Colonic mucosa (tissue), 4 donors: ENCODE measurements around the gene CCDC102A. TPM values are rescaled to one million over a fixed set of nuclear protein-coding genes. Genes with fewer than 3 reads are reported as not detected.

Experiments
- DNase-seq: peaks from one replicate; pipeline ENCODE4 v3.0.0-alpha.2; 2020
- H3K27ac ChIP-seq: fragments of 200-600 bp; one replicate; pipeline ENCODE4 v1.8.0; 2021
- H3K27me3 ChIP-seq: fragments of 200-600 bp; one replicate; pipeline ENCODE4 v1.8.0; 2021
- H3K36me3 ChIP-seq: fragments of 200-600 bp; one replicate; pipeline ENCODE4 v1.8.0; 2021
- H3K4me1 ChIP-seq: fragments of 200-600 bp; one replicate; pipeline ENCODE4 v1.8.0; 2021; ENCODE audit warnings: mild to moderate bottlenecking
- H3K4me3 ChIP-seq: fragments of 200-600 bp; one replicate; pipeline ENCODE4 v1.8.0; 2021
- H3K9ac ChIP-seq, 2 donors: one replicate each; pipeline ENCODE4 v1.7.0; 2013; ENCODE audit warnings: control low read depth in 2 of 2, low read depth in 2 of 2, low read length in 2 of 2
- H3K9me3 ChIP-seq: fragments of 200-600 bp; one replicate; pipeline ENCODE4 v1.8.0; 2021
- CTCF ChIP-seq: fragments of 200-600 bp; IDR thresholded peaks from one replicate; pipeline ENCODE4 v1.8.0; 2022; ENCODE audit warnings: antibody characterized with exemption, mild to moderate bottlenecking
- intact Hi-C: fragments of 100-400 bp; cut with DNase I; formaldehyde crosslinking; loops from one replicate; pipeline ENCODE4 v1.14.1; 2022
- total RNA-seq, 2 donors: library from RNA; stranded (reverse); fragmentation: NEBNext Ultra II Directional in 1 of 2; extraction: Animal tissue kit (Norgen Biotek cat#: 25700) in 1 of 2; gene quantifications; one replicate each; pipeline ENCODE4 v1.2.1, GENCODE V29; 2021
- donor health status: healthy.
- donor health status: DM: no; HTN: no; CAD: no.
- donor health status: DM: no; HTN: no; CAD: no.

The CCDC102A gene
- 1 to 10 TPM; 1.9 to 2.5 TPM for total RNA-seq

- Histone ChIP-seq H3K36me3 (no peaks in the 10 kb centered on the region), H3K4me1 (no peaks in the 10 kb centered on the region), H3K27ac (peak within 1 kb of the TSS; percentile 83), H3K4me3 (peak within 1 kb of the TSS; percentile 68), H3K27me3 (no peaks in the 10 kb centered on the region), H3K9me3 (no peaks in the 10 kb centered on the region), H3K9ac (peak within 1 kb of the TSS; percentile 71 to 79)
- intact Hi-C loops = no loop called here
- TF ChIP-seq CTCF = no peak
- DNase-seq = peak; percentile 42
These were observed at the start of gene CCDC102A for GRCh38 chr16:57536306-57537193. CCDC102A (minus strand) TSS chr16:57536571; CDS start chr16:57529177, 7,394 bp downstream.

- H3K27me3 ChIP-seq = no peaks in the 10 kb centered on the region
- H3K36me3 ChIP-seq = no peaks in the 10 kb centered on the region
- no peaks in the 10 kb centered on the region for H3K9me3 ChIP-seq
- H3K4me3 ChIP-seq = no peak overlapping the region
- no peak overlapping the region for H3K9ac ChIP-seq
- no peaks in the 10 kb centered on the region for H3K4me1 ChIP-seq
- H3K27ac ChIP-seq = no peak overlapping the region
- DNase-seq = no peak
- intact Hi-C loops = no loop called here
- no peak for TF ChIP-seq CTCF
These were observed 48.8 kb upstream of the CCDC102A start for GRCh38 chr16:57585051-57585687.

- no peak overlapping the region for H3K9ac ChIP-seq
- DNase-seq = no peak
- H3K9me3 ChIP-seq = no peaks in the 10 kb centered on the region
- H3K27me3 ChIP-seq = no peaks in the 10 kb centered on the region
- intact Hi-C loops = no loop called here
- no peaks in the 10 kb centered on the region for H3K36me3 ChIP-seq
- no peak for TF ChIP-seq CTCF
- H3K27ac ChIP-seq = no peak overlapping the region
- no peaks in the 10 kb centered on the region for H3K4me1 ChIP-seq
- no peak overlapping the region for H3K4me3 ChIP-seq
These were observed 42.9 kb upstream of the CCDC102A start for GRCh38 chr16:57579361-57579665.

- no peaks in the 10 kb centered on the region for H3K36me3 ChIP-seq
- DNase-seq = no peak
- no peak for TF ChIP-seq CTCF
- H3K27ac ChIP-seq = no peak overlapping the region
- H3K4me3 ChIP-seq = no peak overlapping the region
- H3K9me3 ChIP-seq = no peaks in the 10 kb centered on the region
- H3K9ac ChIP-seq = no peak overlapping the region
- no peaks in the 10 kb centered on the region for H3K27me3 ChIP-seq
- intact Hi-C loops = no loop called here
- H3K4me1 ChIP-seq = no peaks in the 10 kb centered on the region
These were observed 42.4 kb upstream of the CCDC102A start for GRCh38 chr16:57578521-57579360.

GRCh38 chr16:57577691-57578224, 41.4 kb upstream of the CCDC102A start:
- no peaks in the 10 kb centered on the region for H3K27me3 ChIP-seq
- no peak overlapping the region for H3K4me3 ChIP-seq
- H3K4me1 ChIP-seq = no peaks in the 10 kb centered on the region
- no peak overlapping the region for H3K27ac ChIP-seq
- intact Hi-C loops = no loop called here
- H3K9ac ChIP-seq = no peak overlapping the region
- no peaks in the 10 kb centered on the region for H3K36me3 ChIP-seq
- no peaks in the 10 kb centered on the region for H3K9me3 ChIP-seq
- no peak for DNase-seq
- TF ChIP-seq CTCF = no peak
